Muscle of arm (tissue), 12 donors: ENCODE results near the gene CYP27A1. TPM values are rescaled to one million over a fixed set of nuclear protein-coding genes. Genes with fewer than 3 reads are reported as not detected.

Experiments used
- DNase-seq: peaks from one replicate; pipeline ENCODE4 v3.0.0-alpha.2; 2013
- polyA plus RNA-seq, 12 donors: library from polyadenylated mRNA; unstranded; fragments of 120-200 nt; gene quantifications; one replicate each; pipeline ENCODE4 v1.2.1, GENCODE V29; 2013; ENCODE audit not compliant: insufficient read length in 12 of 12

The CYP27A1 gene
- polyA plus RNA-seq, 12 donors, result 10.3 to 25.6 (median 22.3) TPM; not detected in 1

DNA sequence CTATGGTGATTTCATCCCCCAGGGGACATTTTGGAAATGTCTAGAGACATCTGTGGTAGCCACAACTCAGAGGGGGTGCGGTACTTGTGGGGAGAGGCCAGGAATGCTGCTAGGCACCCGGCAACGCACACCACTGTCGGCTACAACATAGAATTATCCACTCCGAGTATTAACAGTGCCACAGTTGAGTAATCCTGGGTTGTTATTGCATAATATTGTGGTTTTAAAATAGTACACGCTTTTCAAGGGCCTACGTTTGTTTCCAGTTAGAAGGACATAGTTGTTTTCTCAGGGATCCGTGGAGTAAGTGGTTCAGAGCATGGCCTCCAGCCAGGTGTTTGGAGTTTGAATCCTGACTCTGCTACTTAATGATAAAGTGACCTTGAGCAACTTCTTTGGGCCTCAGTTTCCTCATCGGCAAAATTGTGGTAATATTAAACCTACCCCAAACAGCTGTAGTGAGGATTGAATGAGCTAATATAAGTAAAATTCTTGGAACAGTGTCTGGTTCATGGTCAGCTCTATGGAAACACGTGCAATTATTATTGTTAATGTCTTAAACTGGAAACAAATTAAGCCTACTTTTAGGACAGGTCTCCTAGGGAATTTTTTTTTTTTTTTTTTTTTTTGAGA is 24.5 kb downstream of the CYP27A1 start:
- DNase-seq, result peak; percentile 34

DNA sequence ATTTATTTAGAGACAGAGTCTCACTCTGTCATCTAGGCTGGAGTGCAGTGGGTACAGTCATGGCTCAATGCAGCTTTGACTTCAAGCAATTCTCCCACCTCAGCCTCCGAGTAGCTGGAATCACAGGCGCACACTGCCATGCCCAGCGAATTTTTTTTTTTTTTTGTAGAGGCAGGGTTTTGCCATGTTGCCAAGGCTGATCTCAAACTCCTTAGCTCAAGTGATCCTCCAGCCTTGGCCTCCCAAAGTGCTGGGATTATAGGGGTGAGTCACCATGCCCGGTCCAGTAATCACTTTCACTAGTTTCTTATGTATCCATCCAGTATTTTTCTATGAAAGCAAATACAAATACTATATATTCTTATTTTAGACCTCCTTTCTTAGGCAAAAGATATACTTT is 25.7 kb downstream of the CYP27A1 start:
- no peak for DNase-seq

DNA sequence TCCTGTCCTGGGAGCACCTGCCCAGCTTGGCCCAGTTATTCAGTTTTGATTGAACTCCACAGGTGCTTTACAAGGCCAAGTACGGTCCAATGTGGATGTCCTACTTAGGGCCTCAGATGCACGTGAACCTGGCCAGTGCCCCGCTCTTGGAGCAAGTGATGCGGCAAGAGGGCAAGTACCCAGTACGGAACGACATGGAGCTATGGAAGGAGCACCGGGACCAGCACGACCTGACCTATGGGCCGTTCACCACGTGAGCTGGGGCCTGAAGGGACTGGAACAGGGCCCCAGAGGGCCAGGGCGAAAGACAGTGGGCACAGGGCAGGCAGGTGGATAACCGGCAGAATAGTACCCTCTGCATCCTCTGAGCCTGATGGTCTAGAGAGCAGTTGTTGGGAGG is 27.6 kb downstream of the CYP27A1 start:
- DNase-seq, result no peak

DNA sequence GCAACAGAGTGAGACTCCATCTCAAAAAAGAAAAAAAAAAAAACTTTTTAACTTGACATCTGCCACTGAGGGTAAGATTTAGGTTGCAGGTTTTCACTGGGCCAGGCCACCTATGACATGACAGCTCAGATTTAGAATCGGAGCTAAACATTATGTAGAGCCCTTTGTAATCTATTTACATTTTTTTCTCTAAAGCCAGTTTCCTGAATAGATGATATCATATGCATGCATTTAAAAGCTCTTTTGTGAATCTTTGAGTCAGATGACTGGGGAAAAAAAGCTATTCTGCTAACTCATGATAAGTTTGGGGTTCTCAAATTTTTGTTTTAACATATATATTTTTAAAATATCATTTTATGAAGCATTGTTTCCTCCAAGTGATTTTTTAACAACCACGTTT is 28.3 kb downstream of the CYP27A1 start:
- no peak for DNase-seq

GRCh38 chr2:218811382-218811781 is 29.4 kb downstream of the CYP27A1 start:
- no peak for DNase-seq

- no peak for DNase-seq
These were observed 30.3 kb downstream of the CYP27A1 start for GRCh38 chr2:218812096-218812815.

DNA sequence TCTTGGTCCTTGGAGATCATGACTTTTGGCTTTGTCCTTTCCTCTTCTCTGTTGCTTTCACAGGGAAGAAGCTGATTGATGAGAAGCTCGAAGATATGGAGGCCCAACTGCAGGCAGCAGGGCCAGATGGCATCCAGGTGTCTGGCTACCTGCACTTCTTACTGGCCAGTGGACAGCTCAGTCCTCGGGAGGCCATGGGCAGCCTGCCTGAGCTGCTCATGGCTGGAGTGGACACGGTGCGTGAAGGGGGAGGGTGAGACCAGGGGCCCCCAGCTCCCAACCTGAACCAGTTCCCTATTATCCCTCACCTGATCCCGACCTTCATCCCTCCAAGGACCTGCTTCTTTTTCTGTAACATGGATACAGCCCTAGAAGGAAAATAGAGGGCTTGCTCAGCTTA is 30.9 kb downstream of the CYP27A1 start:
- no peak for DNase-seq

DNA sequence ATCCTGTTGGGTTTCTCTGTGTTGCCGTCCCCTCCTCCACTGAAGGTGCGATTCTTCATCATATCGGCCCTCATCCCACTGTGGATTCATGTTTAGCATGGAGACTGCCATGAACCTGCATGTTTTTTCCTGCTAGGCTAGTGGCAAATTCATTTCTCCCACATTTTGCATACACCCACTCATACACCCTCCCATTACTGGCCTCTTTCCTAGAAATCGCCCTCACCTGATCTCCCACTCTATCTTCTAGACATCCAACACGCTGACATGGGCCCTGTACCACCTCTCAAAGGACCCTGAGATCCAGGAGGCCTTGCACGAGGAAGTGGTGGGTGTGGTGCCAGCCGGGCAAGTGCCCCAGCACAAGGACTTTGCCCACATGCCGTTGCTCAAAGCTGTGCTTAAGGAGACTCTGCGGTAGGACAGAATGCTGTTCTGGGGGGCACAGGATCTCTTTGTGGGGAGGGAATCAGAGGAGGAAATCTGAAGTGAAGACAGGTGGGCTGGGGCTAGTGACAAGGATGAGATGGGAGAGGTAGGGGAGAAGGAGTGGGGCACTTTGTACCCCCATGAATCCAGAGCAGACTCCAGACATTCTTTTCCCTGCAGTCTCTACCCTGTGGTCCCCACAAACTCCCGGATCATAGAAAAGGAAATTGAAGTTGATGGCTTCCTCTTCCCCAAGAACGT is 32.0 kb downstream of the CYP27A1 start:
- no peak for DNase-seq

- no peak for DNase-seq
These were observed 32.7 kb downstream of the CYP27A1 start for GRCh38 chr2:218814540-218815243.

- no peak for DNase-seq
These were observed 33.3 kb downstream of the CYP27A1 start for GRCh38 chr2:218815244-218815637.

DNA sequence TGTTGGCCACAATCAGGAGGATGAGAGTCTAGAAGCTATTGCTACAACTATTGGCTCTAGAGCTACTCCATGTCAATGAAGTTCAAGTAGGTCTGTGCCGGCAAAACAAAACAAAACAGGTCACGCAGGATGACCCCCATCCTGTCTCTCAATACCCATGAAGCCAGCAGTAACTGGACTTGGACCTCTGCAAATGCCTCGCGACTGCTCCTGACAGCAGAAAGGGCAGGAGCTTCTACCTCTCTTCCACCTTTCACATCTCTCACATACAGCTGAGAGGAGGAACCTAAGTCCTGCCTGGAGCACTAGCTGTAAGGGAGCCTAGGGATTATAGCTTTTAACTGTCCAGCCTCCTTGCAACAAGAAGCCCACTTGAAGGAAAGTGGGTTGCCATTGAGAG is 33.7 kb downstream of the CYP27A1 start:
- DNase-seq, result no peak

DNA sequence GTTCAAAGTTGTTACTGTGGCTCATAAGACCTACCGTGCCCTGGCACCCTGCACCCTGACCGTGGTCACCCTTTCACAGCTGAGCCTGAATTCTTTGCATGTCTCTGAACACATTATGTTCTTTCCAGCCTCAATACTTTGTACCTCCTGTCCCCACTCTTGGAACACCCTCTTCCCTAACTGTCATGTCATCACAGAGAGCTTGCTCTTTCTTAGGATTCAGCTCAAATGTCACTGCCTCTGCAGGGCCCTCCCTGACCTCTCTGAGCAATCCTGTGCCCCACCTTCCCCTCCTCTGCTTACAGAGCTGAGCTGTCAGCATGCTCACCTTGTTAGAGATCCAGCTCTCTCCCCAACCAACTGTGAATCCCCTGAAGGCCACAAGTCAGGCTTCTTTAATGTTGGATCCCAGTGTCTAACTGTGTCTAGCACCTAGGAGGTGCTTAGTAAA is 34.6 kb downstream of the CYP27A1 start:
- DNase-seq, result no peak

DNA sequence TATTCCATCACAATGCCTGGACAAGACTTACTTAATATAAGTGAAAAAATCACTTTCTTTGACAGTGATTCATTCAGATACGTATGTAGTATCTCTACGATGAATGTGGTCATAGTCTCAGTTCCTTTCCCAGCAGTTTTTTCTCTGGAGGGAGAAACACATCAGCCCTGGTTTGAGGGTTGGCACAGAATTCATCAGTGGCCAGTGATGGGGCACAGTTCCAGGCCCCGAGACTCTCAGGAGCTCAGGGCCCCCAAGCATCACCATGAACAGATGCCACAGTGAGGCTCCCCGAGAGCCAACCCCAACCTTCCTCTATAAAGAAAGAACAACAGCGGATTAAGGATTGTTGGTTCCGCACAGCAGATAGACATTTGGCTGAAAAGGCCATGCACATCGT is 37.1 kb downstream of the CYP27A1 start:
- DNase-seq, result no peak

DNA sequence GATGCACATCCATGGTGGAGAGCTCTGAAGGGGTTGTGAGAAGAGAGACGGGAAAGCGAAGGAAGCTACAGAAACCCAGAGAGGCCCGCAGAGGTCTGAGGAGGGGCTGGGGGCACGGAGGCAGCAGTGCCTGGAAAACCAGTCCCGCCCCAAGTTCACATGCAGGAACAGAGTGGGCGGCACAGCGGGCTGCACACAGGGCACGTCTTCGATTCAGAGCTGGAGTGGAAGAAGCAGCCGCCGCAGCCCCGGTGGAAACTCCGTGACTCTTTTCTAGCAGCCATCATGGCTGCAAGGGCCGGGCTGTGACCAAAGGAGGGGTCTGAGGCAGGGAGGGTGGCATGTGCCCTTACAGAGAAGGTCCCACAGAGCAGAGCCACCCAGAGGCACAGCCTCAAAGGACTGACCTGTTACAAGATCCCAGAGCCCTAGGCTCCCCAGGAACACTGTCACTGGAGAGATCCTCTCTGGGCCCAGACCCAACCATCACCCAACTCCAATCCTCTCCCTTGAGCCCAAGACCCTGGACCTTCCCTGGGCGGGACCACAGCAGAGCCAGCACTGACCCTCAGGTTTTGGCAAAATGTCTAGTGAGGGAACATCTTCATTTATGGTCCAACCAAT is 38.9 kb downstream of the CYP27A1 start:
- no peak for DNase-seq

- DNase-seq, result no peak
These were observed 39.8 kb downstream of the CYP27A1 start for GRCh38 chr2:218821605-218822211.

DNA sequence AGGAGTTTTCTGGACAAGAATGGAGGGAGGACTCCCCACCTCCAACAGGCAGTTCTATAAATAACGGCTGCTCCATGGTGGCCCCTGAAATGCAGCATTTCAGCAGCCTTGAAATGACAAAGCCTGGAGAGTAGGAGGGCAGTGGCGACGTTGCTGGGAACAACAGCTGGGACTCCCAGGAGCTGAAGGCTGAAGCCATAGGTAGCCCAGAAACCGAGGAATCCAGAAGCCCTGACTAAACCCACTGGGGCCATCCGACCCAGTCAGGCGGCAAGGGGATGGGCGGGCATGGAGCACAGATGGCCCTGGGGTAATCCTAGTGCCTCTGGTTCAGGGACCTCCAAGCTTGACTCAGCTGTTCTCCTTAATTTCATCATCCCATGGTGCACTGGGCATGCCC is 40.7 kb downstream of the CYP27A1 start:
- DNase-seq, result no peak

DNA sequence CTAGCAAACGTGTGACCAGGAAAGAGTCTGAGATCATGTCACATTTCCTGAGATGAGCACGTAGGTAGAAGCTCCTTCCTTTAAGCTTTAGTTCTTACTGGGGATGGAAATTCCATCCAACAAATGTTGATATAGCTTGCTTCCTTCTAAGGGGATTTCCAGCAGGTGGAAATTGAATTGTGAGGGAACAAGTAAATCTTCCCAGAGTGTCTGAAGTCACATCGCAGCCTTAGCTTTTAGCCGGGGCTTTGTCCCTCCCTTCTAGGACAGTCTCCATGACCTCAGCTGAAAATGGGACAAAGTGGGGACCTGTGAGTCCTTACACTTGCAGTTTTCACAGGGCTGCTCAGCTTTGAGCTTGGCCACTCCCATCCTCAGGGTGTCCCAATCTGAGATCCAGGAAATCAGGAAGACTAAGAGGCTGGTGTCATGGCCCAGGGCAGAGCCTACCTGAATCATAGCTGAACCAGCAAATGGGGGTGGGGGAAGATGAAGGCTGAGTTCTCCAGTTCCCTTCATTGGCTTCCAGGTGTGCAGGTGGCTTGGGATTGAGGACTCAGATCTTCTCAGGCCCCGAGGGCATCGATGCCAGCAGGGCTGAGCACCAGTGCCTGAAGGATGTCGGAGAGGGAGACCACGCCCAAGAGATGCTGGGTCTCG is 41.4 kb downstream of the CYP27A1 start:
- no peak for DNase-seq

GRCh38 chr2:218824004-218824403 is 42.1 kb downstream of the CYP27A1 start:
- DNase-seq, result no peak

DNA sequence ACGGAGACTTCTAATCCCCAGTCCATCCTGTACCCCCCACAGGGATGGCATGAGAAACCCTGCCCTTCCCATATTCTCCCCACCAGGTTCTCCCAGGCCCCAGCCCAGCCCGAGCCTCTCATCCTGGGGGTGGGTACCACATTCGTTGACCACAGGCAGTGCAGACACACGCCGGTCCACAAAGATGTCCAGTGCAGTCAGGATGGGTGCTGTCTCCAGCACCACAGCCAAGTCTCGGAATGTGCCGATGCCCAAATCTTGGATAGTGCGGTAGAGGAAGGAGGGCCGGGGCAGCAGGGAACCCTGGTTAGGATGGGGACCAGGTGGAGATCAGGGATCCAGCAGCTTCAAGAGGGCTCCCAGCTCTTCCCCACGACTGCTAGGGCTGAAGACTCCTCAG is 44.8 kb downstream of the CYP27A1 start:
- no peak for DNase-seq

GRCh38 chr2:218827701-218828476 is 45.9 kb downstream of the CYP27A1 start:
- no peak for DNase-seq
